GOT3 (cell line): Measurements from ENCODE around the gene ACTR6.

Source experiments
- DNase-seq: peaks from one replicate; lab custom pipeline; 2025; ENCODE audit warnings: mixed read lengths; lab: John Stamatoyannopoulos, UW

Gene ACTR6

DNA sequence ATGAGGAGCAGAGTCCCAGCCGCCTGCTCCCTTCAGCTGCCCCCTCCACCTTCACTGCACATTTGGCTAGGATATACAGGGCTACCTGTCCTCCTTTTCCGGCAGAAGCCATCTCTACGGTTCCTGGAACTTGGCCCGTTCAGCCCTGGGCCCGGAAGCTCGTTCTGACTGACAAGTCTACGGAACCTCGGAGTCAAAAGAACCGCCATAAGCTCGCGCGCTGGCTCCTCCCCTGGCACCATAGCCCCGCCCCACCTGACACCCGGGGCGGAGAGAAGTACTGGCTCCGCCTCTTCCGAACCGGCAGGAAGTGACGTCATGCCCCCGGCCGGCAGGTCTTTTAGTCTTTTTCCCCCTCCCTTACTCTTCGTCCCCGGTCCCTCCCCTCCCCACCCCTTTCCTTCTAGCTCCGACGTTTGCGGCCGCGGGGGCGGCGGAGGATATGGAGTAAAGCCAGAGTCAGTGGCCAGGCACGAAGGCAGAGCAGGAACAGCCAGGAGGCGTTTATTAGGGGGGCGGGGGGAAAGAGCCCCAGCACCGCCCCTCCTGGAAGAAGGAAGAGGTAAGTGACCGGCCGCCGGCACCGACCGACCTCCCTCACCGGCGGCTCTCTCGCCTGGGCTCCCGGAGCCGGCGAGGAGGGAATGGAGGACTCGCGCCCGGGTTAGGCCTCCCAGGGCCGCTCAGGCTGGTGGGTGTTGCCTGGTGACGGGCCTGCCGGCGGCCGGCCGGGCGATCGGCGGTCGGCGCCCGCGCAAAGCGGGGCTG lies 66.4 kb downstream of the ACTR6 start, which contains the start of the genes DEPDC4 and SCYL2:
Gene DEPDC4 (minus strand): TSS at position 245 of the 768 bp plus-strand sequence. CDS start 3 bp downstream, at position 242.
Gene SCYL2 (plus strand): TSS at position 343 of the 768 bp plus-strand sequence. CDS start 15,794 bp downstream, outside the sequence.
- peak; percentile 76 for DNase-seq

GRCh38 chr12:100267603-100268281 lies 67.1 kb downstream of the ACTR6 start:
- no peak for DNase-seq

GRCh38 chr12:100268835-100269564 lies 68.4 kb downstream of the ACTR6 start:
- no peak for DNase-seq

DNA sequence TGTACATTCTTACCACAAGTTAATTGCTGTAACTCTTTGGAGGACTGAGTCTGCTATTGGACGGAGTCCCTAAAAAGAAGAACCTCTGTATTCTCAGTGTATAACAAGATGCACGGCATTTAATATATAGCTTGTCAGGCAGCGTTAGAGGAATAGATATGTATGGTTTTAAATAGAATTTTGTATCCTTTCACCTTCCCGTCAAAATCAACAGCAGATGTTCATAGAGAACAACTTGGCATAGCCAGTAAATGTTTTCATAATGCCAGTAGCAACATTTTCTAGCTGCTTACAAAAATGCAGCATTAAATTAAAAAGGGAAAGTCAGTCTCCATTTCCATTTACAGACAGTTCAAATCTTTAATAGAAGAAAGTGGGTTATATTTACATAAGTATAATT lies 73.2 kb downstream of the ACTR6 start:
- DNase-seq, result no peak
